ENCODE results near the gene ADCYAP1. TPM values are rescaled to one million over a fixed set of nuclear protein-coding genes. Genes with fewer than 3 reads are reported as not detected.

Gene ADCYAP1
- polyA plus RNA-seq, 2 of the 4 experiments (the other 2 are of a cell fraction), result not detected

GRCh38 chr18:907885-908757 is 3.5 kb downstream of the ADCYAP1 start:
- FAIRE-seq, result no peak
- ChIA-PET CTCF (interaction anchor here (0.6 kb wide), 1 partner anchor 173 kb away, joined by 3 read pairs; no protein-coding TSS in a partner anchor), POLR2A (no interaction called here)
- Histone ChIP-seq H3K4me1 (peaks cover 9% of the 10 kb centered on the region; the same call in 1 of the 3 replicates), H3K4me2 (peak overlapping the region; percentile 84), H3K27ac (no peak overlapping the region), H3K4me3 (peak overlapping the region; percentile 38), H3K9me3 (no peaks in the 10 kb centered on the region)
- no peak; a peak in 1 of 6 replicates for ATAC-seq
- no peak for DNase-seq (ENCODE audit: low read depth in 1 of 2, low spot score in 1 of 2)
- WGBS (ENCODE audit: missing lambda C conversion rate), result 10% methylated on average over 15 of the region's 55 CpGs
- TF ChIP-seq BCL3 (IDR thresholded peaks at IDR 0.05) (no peak), CBX8 (IDR thresholded peaks at IDR 0.05) (0 out of 2 replicates have a peak, but pooled peaks have one; percentile 25), RNF2 (IDR thresholded peaks at IDR 0.05; ENCODE audit: borderline replicate concordance, low read depth) (0 out of 2 replicates have a peak, but pooled peaks have one; percentile 14)

GRCh38 chr18:908758-909724 is 4.4 kb downstream of the ADCYAP1 start:
- H3K4me3 ChIP-seq, result no peak overlapping the region
- ChIA-PET CTCF (no interaction called here), POLR2A (no interaction called here)
- TF ChIP-seq CBX8 (IDR thresholded peaks at IDR 0.05) (peak; percentile 11; the same call in 1 of the 2 replicates), HOXB5 (CRISPR knock-in tag; IDR thresholded peaks at IDR 0.05) (no peak)
- H3K4me1 ChIP-seq, result peaks cover 9% of the 10 kb centered on the region; the same call in 1 of the 3 replicates
- no peak for FAIRE-seq
- 36% methylated on average over 38 of the region's 69 CpGs for WGBS (ENCODE audit: missing lambda C conversion rate)
- H3K9me3 ChIP-seq, result no peaks in the 10 kb centered on the region
- H3K4me2 ChIP-seq, result peak overlapping the region; percentile 84
- ATAC-seq, result no peak
- H3K27ac ChIP-seq, result no peak overlapping the region
- no peak for DNase-seq (ENCODE audit: low read depth in 1 of 2, low spot score in 1 of 2)

GRCh38 chr18:910247-910646 is 5.6 kb downstream of the ADCYAP1 start:
- TF ChIP-seq EHF (CRISPR knock-in tag; IDR thresholded peaks at IDR 0.05) (no peak), MAFK (IDR thresholded peaks at IDR 0.05; ENCODE audit: partially characterized antibody) (no peak), PBX3 (IDR thresholded peaks at IDR 0.05) (no peak), GATA3 (IDR thresholded peaks at IDR 0.05; ENCODE audit: borderline replicate concordance) (no peak), POLR2A (IDR thresholded peaks at IDR 0.05; ENCODE audit: low read length) (no peak)
- ATAC-seq (no peak), DNase-seq (ENCODE audit: low read depth in 1 of 2, low spot score in 1 of 2) (no peak), FAIRE-seq (no peak)
- Histone ChIP-seq H3K4me3 (no peak overlapping the region), H3K9me3 (no peaks in the 10 kb centered on the region), H3K4me2 (no peak overlapping the region), H3K27ac (no peak overlapping the region), H3K4me1 (peaks cover 9% of the 10 kb centered on the region; the same call in 1 of the 3 replicates)
- WGBS (ENCODE audit: missing lambda C conversion rate), result 70% methylated on average over 5 of the region's 5 CpGs
- CTCF ChIA-PET, result no interaction called here
- POLR2A ChIA-PET, result no interaction called here

- CTCF ChIA-PET, result no interaction called here
- DNase-seq (ENCODE audit: low read depth in 1 of 2, low spot score in 1 of 2), result no peak
- H3K4me1 ChIP-seq, result peaks cover 9% of the 10 kb centered on the region; the same call in 1 of the 3 replicates
- H3K4me2 ChIP-seq, result no peak overlapping the region
- POLR2A ChIA-PET, result no interaction called here
- no peak for ATAC-seq
- FAIRE-seq, result no peak
- H3K4me3 ChIP-seq, result no peak overlapping the region
- 4% methylated on average over 2 of the region's 2 CpGs for WGBS (ENCODE audit: missing lambda C conversion rate)
- no peak overlapping the region for H3K27ac ChIP-seq
- no peaks in the 10 kb centered on the region for H3K9me3 ChIP-seq
- TF ChIP-seq EHF (CRISPR knock-in tag; IDR thresholded peaks at IDR 0.05), result no peak
- no peak for TF ChIP-seq MAZ (IDR thresholded peaks at IDR 0.05; ENCODE audit: borderline replicate concordance, low read depth, low read length)
- no peak for TF ChIP-seq MAX (IDR thresholded peaks at IDR 0.05)
- TF ChIP-seq PHF8 (IDR thresholded peaks at IDR 0.05; ENCODE audit: borderline replicate concordance, low read depth), result no peak
- no peak for TF ChIP-seq SMC3 (IDR thresholded peaks at IDR 0.05)
- no peak for TF ChIP-seq PBX3 (IDR thresholded peaks at IDR 0.05)
- TF ChIP-seq EHMT2 (IDR thresholded peaks at IDR 0.05; ENCODE audit: low read depth), result no peak
- no peak for TF ChIP-seq HES2 (IDR thresholded peaks at IDR 0.05)
- no peak for TF ChIP-seq USF2 (IDR thresholded peaks at IDR 0.05)
- TF ChIP-seq MAFK (IDR thresholded peaks at IDR 0.05; ENCODE audit: partially characterized antibody), result no peak
- no peak for TF ChIP-seq ZNF302 (CRISPR knock-in tag; IDR thresholded peaks at IDR 0.05)
- no peak for TF ChIP-seq HMGXB4 (CRISPR knock-in tag; IDR thresholded peaks at IDR 0.05; ENCODE audit: borderline replicate concordance)
- no peak for TF ChIP-seq HDAC2 (IDR thresholded peaks at IDR 0.05)
- no peak for TF ChIP-seq JUN (IDR thresholded peaks at IDR 0.05)
These were observed 6.4 kb downstream of the ADCYAP1 start for GRCh38 chr18:911025-911424.

All from A549 (cell line).